Natural killer cell treated with Interleukin-12 subunit alpha and Interleukin-12 subunit beta and Interleukin-15 and Interleukin-18, amount 100 ng/mL, for 72 hours (primary cell): Measurements from ENCODE around the gene GFPT2. TPM values are rescaled to one million over a fixed set of nuclear protein-coding genes. Genes with fewer than 3 reads are reported as not detected.

ENCODE experiments used
- ATAC-seq, 2 donors: fragments of 150-1000 bp; cut with Tn5 transposase in 1 of 2; sonication (Bioruptor Pico), chemical (Tn5 transposase) in 1 of 2; 2 replicates each; pipeline ENCODE4 v1.10.0; 2021
- DNase-seq: peaks from one replicate; pipeline ENCODE4 v3.0.0; 2022; ENCODE audit warnings: low spot score
- H3K27ac Mint-ChIP-seq, 2 donors: 1 replicate in 1 of 2; 2 replicates in 1 of 2; pipeline ENCODE4 v1.8.0; 2022; ENCODE audit warnings: mixed read lengths in 2 of 2, mild to moderate bottlenecking in 1 of 2, moderate library complexity in 1 of 2
- H3K27me3 Mint-ChIP-seq, 2 donors: 1 replicate in 1 of 2; 2 replicates in 1 of 2; pipeline ENCODE4 v1.8.0; 2022; ENCODE audit warnings: mixed read lengths in 2 of 2
- H3K36me3 Mint-ChIP-seq: one replicate; pipeline ENCODE4 v1.8.0; 2022; ENCODE audit warnings: mixed read lengths
- H3K4me1 Mint-ChIP-seq, 2 donors: 1 replicate in 1 of 2; 2 replicates in 1 of 2; pipeline ENCODE4 v1.8.0; 2022; ENCODE audit warnings: low read depth in 2 of 2, mixed read lengths in 2 of 2, mild to moderate bottlenecking in 1 of 2
- H3K4me3 Mint-ChIP-seq: one replicate; pipeline ENCODE4 v1.8.0; 2022; ENCODE audit warnings: mixed read lengths
- H3K9me3 Mint-ChIP-seq: 2 replicates; pipeline ENCODE4 v1.8.0; 2022; ENCODE audit warnings: mixed read lengths
- total RNA-seq, 2 donors: library from RNA; stranded (reverse); gene quantifications; one replicate each; pipeline ENCODE4 v1.2.3, GENCODE V29; 2022

Gene GFPT2
- total RNA-seq, 2 donors from 2014 or later = 0.29 TPM; not detected in 1

DNA sequence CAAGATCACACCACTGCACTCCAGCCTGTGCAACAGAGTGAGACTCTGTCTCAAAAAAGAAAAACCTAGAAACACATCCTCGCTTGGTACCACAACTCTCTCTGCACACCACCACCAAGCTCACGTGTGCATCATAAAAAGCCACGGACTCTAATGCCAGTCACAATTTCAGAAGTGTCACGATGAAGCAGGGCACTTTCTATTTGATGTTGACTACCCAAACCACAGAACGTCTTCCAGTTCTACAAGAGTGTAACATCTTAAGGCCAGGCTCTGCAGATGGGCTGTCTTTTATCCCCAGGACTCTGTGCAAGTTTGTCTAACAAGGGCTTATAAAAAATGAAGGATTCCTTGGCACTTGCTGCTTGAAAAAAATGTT, 22.9 kb downstream of the GFPT2 start:
- H3K4me1 Mint-ChIP-seq = peaks cover 0 to 3% of the 10 kb centered on the region in 2 donors
- no peak overlapping the region for H3K27ac Mint-ChIP-seq
- DNase-seq (no peak), ATAC-seq (peak in 1 of 2 donors; percentile 37)
- no peak overlapping the region for H3K4me3 Mint-ChIP-seq
- H3K36me3 Mint-ChIP-seq = no peaks in the 10 kb centered on the region
- H3K9me3 Mint-ChIP-seq = no peaks in the 10 kb centered on the region
- peaks cover 0 to 12% of the 10 kb centered on the region in 2 donors for H3K27me3 Mint-ChIP-seq

DNA sequence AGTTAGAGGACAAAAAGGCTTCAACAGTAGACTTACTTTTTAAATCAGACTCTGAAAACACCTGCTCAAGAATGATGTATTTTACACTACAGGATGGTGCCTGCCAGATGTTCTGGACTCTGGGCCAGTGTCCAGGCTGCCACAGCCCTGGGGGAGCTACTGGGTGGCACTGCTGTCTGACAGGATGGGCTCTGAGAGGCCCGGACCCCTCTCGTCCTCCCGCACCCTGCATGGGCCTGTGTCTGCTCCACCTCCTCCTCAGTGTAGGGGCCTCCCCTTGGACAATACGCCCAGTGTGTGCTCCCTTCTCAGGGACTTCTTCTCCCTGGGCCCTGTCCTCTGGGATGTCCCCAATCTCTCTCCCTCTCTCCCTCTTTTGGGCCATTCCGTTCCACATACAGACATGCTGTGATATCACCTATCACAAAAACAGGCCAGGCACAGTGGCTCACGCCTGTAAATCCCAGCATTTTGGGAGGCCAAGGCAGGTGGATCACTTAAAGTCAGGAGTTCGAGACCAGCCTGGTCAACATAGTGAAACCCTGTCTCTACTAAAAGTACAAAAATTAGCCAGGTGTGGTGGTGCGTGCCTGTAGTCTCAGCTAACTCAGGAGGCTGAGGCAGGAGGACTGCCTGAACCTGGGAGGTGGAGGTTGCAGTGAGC, 23.4 kb downstream of the GFPT2 start:
- H3K27me3 Mint-ChIP-seq = peaks cover 0 to 12% of the 10 kb centered on the region in 2 donors
- no peak for ATAC-seq
- no peak overlapping the region for H3K27ac Mint-ChIP-seq
- DNase-seq = no peak
- H3K4me3 Mint-ChIP-seq = no peak overlapping the region
- no peaks in the 10 kb centered on the region for H3K9me3 Mint-ChIP-seq
- H3K36me3 Mint-ChIP-seq = no peaks in the 10 kb centered on the region
- H3K4me1 Mint-ChIP-seq = peaks cover 0 to 3% of the 10 kb centered on the region in 2 donors

DNA sequence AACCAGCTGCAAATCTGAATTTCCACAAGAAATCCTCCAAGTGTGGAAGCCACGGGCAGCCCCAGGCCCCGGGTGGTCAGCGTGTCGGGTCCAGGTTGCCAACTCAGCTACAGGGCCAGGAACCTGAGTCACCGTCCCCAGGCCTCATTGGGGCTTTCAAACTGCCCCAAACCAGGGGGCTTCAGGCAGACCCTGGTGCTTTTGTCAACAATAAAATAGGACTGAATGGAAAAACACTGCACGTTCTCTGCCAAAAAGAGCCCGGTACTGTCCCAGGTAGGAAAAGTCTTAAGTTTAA, 24.0 kb downstream of the GFPT2 start:
- Mint-ChIP-seq H3K27me3 (peaks cover 0 to 12% of the 10 kb centered on the region in 2 donors), H3K27ac (no peak overlapping the region), H3K36me3 (no peaks in the 10 kb centered on the region), H3K9me3 (no peaks in the 10 kb centered on the region), H3K4me1 (peaks cover 0 to 3% of the 10 kb centered on the region in 2 donors), H3K4me3 (no peak overlapping the region)
- DNase-seq = no peak
- ATAC-seq = no peak

DNA sequence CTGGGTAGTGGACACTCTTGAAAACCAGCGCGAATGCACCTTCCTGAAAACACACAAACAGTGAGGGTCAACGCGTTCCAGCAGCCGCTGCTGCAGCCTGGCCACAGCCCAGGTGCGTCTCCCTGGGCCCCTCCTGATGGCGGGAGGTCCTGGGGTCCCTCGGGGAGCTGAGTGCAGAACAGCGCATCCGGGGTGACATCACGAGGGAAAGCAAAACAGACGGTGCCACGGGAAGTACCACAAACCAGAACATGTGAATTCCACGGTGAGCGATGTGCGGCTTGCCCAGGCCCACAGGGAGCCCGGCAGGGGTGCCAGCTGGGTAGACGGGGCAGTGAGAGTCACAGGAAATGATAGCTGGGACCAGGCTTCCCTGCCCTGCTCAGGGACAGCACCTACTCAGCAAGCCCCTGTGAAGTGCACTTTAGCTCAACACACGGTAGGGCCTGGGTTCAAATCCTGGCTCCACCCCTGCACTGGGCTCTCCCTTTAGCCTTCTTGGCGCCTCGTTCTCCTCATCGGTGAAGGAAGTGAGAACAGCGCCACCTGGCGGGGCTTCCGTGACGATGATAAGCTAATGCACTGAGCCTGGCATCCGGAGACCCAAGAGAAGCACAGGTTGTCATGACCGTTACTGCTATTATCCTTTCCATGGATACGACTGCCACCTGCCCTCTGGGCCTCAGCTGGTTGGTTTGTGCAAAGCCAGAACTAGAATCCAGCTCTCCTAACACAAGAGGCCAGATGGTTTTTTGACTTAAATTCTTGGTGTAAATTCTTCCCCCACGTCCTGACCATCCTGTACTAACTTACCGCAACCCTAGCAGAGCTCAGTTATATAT, 24.6 kb downstream of the GFPT2 start:
- Mint-ChIP-seq H3K36me3 (no peaks in the 10 kb centered on the region), H3K4me3 (no peak overlapping the region), H3K27me3 (peaks cover 0 to 10% of the 10 kb centered on the region in 2 donors), H3K9me3 (no peaks in the 10 kb centered on the region), H3K4me1 (peaks cover 0 to 3% of the 10 kb centered on the region in 2 donors), H3K27ac (no peak overlapping the region)
- peak; percentile 80 to 87 for ATAC-seq
- DNase-seq = peak; percentile 87

GRCh38 chr5:180326989-180327565, 26.1 kb downstream of the GFPT2 start:
- H3K4me1 Mint-ChIP-seq = peaks cover 0 to 3% of the 10 kb centered on the region in 2 donors
- ATAC-seq = no peak
- no peak for DNase-seq

DNA sequence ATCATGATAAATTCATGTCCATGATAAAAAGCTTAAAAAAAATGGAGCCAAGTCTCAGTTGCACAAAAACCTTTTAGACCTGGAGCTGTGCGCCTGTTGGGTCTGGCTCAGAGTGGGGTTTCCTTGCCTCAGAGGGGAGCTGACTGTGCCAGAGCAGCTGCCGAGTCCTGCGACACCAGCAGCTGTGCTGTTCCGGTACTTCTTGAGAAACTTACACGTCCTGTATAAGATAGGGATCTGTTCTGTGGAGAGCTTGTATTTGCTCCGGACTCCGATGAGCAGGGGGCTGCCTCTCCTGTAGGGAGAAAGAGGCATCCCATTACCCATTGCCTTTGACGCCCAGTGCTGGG, 28.6 kb downstream of the GFPT2 start:
- Mint-ChIP-seq H3K4me1 (no peaks in the 10 kb centered on the region), H3K4me3 (no peak overlapping the region), H3K27ac (no peak overlapping the region), H3K27me3 (peaks cover 0 to 1% of the 10 kb centered on the region in 2 donors), H3K9me3 (no peaks in the 10 kb centered on the region), H3K36me3 (no peaks in the 10 kb centered on the region)
- ATAC-seq = no peak
- DNase-seq = no peak

More at GRCh38 chr5:180326989-180327565, 26.1 kb downstream of the GFPT2 start:
- peaks cover 0 to 7% of the 10 kb centered on the region in 2 donors for H3K27me3 Mint-ChIP-seq
- H3K27ac Mint-ChIP-seq = no peak overlapping the region
- no peaks in the 10 kb centered on the region for H3K36me3 Mint-ChIP-seq
- H3K9me3 Mint-ChIP-seq = no peaks in the 10 kb centered on the region
- no peak overlapping the region for H3K4me3 Mint-ChIP-seq

GRCh38 chr5:180323941-180324600, 29.1 kb downstream of the GFPT2 start:
- ATAC-seq = no peak
- Mint-ChIP-seq H3K27me3 (peaks cover 0 to 4% of the 10 kb centered on the region in 2 donors), H3K36me3 (no peaks in the 10 kb centered on the region)

DNA sequence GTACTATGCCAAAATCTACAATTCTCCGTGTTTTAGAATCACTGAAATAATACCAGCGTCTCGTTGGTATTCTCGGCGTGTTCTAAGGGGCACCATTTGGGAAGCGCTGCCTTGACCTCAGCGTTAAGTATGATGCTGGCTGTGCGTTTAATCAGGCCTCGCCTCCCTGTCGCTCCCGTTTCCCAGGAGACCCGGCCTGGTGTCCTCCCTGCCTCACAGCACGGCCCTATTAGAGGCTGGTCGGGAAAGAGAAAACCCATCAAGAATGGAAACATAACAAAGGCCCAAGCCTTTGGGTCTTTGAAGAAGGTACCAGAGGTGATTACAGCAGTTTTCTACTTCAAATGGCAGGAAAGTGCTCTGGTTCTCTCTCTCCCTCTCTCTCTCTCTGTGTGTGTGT, 30.0 kb downstream of the GFPT2 start:
- DNase-seq (no peak), ATAC-seq (no peak)
- H3K4me1 Mint-ChIP-seq = no peaks in the 10 kb centered on the region

More at GRCh38 chr5:180323941-180324600, 29.1 kb downstream of the GFPT2 start:
- Mint-ChIP-seq H3K27ac (no peak overlapping the region), H3K4me1 (no peaks in the 10 kb centered on the region), H3K4me3 (no peak overlapping the region), H3K9me3 (no peaks in the 10 kb centered on the region)
- DNase-seq = no peak

GRCh38 chr5:180318456-180319089, 34.6 kb downstream of the GFPT2 start:
- no peaks in the 10 kb centered on the region for H3K36me3 Mint-ChIP-seq
- ATAC-seq (no peak), DNase-seq (no peak)
- no peak overlapping the region for H3K27ac Mint-ChIP-seq
- H3K27me3 Mint-ChIP-seq = peaks cover 0 to 9% of the 10 kb centered on the region in 2 donors
- H3K4me3 Mint-ChIP-seq = no peak overlapping the region
- H3K9me3 Mint-ChIP-seq = no peaks in the 10 kb centered on the region
- H3K4me1 Mint-ChIP-seq = no peaks in the 10 kb centered on the region

More for the DNA sequence above, 30.0 kb downstream of the GFPT2 start:
- no peak overlapping the region for H3K4me3 Mint-ChIP-seq
- H3K27ac Mint-ChIP-seq = no peak overlapping the region
- H3K36me3 Mint-ChIP-seq = no peaks in the 10 kb centered on the region
- H3K27me3 Mint-ChIP-seq = peaks cover 0 to 8% of the 10 kb centered on the region in 2 donors
- H3K9me3 Mint-ChIP-seq = no peaks in the 10 kb centered on the region

DNA sequence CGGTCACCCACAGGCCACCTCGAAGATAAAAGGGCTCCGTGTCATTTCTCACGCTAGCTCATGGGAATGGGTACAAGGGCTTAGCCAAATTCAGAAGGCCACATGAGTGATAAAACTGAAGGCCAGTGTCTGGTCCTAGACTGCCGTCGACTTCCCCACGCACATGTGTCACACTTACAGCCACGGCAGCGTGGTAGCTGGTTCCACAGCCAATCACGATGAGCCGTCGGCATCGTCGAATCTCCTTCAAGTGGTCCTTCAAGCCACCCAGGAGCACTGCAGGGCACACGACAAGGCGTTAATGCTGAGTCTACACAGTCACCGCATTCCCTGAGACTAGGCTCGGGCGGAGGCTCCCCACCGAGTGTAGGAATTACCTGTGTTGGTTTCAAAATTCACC, 36.5 kb downstream of the GFPT2 start:
- DNase-seq (no peak), ATAC-seq (no peak)
- Mint-ChIP-seq H3K9me3 (no peaks in the 10 kb centered on the region), H3K4me1 (no peaks in the 10 kb centered on the region), H3K36me3 (no peaks in the 10 kb centered on the region), H3K27ac (no peak overlapping the region), H3K27me3 (peaks cover 0 to 10% of the 10 kb centered on the region in 2 donors), H3K4me3 (no peak overlapping the region)

- ATAC-seq (peak; percentile 63 to 72), DNase-seq (peak; percentile 77)
- no peaks in the 10 kb centered on the region for H3K36me3 Mint-ChIP-seq
- no peaks in the 10 kb centered on the region for H3K9me3 Mint-ChIP-seq
- H3K27me3 Mint-ChIP-seq = peaks cover 0 to 12% of the 10 kb centered on the region in 2 donors
- no peak overlapping the region for H3K4me3 Mint-ChIP-seq
- no peak overlapping the region for H3K27ac Mint-ChIP-seq
- H3K4me1 Mint-ChIP-seq = no peaks in the 10 kb centered on the region
These were observed 37.3 kb downstream of the GFPT2 start for GRCh38 chr5:180315762-180316212.

- Mint-ChIP-seq H3K4me3 (no peak overlapping the region), H3K9me3 (no peaks in the 10 kb centered on the region)
These were observed 39.2 kb downstream of the GFPT2 start for GRCh38 chr5:180313677-180314505.

DNA sequence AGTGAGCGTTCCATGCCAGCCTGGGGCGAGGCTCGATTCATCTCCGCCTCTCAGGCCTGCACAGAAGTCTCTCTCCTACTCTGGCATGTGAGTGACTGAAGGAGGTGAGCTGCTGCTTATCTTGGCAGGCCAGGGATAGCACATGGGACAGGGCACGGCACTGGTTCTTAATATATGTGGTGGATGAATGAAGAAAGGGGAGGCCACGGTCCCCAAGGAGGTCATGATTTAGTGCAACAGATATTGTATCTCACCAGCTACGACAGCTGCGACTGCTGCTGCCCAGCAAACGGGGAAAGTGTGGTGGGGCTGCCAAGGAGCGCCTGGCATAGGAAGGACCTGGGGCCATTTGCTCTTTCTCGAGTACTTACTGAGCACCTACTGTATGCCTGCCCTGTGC, 41.9 kb downstream of the GFPT2 start:
- H3K9me3 Mint-ChIP-seq = no peaks in the 10 kb centered on the region
- peaks cover 0 to 3% of the 10 kb centered on the region in 2 donors for H3K27me3 Mint-ChIP-seq
- no peak for ATAC-seq
- H3K36me3 Mint-ChIP-seq = no peaks in the 10 kb centered on the region
- no peaks in the 10 kb centered on the region for H3K4me1 Mint-ChIP-seq
- DNase-seq = no peak
- no peak overlapping the region for H3K27ac Mint-ChIP-seq
- no peak overlapping the region for H3K4me3 Mint-ChIP-seq

More at GRCh38 chr5:180313677-180314505, 39.2 kb downstream of the GFPT2 start:
- DNase-seq (peak; percentile 92), ATAC-seq (peak; percentile 63 to 99)
- Mint-ChIP-seq H3K36me3 (no peaks in the 10 kb centered on the region), H3K4me1 (no peaks in the 10 kb centered on the region), H3K27me3 (peaks cover 0 to 6% of the 10 kb centered on the region in 2 donors), H3K27ac (no peak overlapping the region)
